Measurements from ENCODE around the gene DAZAP2. TPM values are rescaled to one million over a fixed set of nuclear protein-coding genes. Genes with fewer than 3 reads are reported as not detected.

The DAZAP2 gene
- total and polyA plus RNA-seq, 2 of the 13 experiments (the other 11 are each of a cell fraction or from before 2014, with no cell fraction given), result 64.5 to 222 TPM

DNA sequence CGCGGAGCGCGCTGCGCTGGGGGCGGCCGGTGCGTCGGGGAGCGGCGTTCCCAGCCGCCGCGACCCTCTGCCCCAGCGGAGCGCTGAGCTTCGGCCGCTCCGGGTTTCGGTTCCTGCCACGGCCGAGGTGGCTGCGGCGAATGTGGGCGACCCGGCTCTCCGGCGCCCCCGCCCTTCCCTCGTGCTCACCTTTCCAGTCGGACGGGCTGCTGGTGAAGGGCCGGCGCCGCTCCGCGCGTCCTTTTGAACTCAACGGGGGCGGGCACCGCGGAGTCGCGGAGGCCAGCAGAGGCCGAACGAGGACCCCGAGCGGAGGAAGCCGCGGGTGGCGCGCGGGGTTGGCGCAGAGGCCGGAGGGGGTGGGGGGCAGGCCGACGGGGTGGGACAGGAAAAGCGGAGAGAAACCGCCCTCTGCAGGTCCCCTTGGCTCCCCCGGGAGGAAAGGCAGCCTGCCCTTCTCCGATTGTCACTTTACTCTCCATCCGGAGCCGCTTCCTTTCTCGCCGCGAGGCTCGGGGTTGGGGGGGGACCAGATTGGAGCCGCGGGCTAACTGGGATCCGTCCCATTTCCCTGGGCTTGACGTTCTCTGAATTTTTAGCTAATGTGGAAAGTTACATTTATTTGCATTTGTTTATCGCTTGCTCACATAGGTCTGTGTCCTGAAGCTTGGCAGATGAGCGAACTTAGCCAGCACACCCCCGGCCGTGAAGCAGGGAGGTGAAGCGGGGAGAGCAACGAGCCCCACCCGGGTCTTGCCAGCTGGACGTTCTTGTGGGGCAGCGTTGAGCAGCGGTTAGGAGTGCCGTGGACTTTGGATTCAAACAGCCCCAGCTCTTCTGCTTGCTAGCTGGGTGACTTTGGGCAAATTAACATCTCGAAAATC, 31.7 kb downstream of the DAZAP2 start, which contains the start of gene SMAGP (continued):
- TF ChIP-seq ASH2L (IDR thresholded peaks at IDR 0.05; ENCODE audit: insufficient read length, low read depth, low read length) (peak; percentile 22), TOE1 (CRISPR knock-in tag; IDR thresholded peaks at IDR 0.05) (0 out of 2 replicates have a peak, but pooled peaks have one; percentile 45), ZNF792 (CRISPR knock-in tag; IDR thresholded peaks at IDR 0.05) (peak; percentile 17; the same call in 1 of the 2 replicates), ZNF563 (CRISPR knock-in tag; IDR thresholded peaks at IDR 0.05) (0 out of 2 replicates have a peak, but pooled peaks have one; percentile 20), XRCC5 (optimal IDR thresholded peaks at IDR 0.05; ENCODE audit: low read length) (no peak), ZNF569 (CRISPR knock-in tag; IDR thresholded peaks at IDR 0.05; ENCODE audit: borderline replicate concordance) (0 out of 2 replicates have a peak, but pooled peaks have one; percentile 31), PTBP1 (IDR thresholded peaks at IDR 0.05; ENCODE audit: low read depth, low read length, poor library complexity, severe bottlenecking) (no peak), HNF4G (IDR thresholded peaks at IDR 0.05; ENCODE audit: borderline replicate concordance, low read depth, low read length) (peak; percentile 66), HNF4G (CRISPR knock-in tag; IDR thresholded peaks at IDR 0.05; ENCODE audit: borderline replicate concordance, low read depth) (peak; percentile 42; the same call in 1 of the 2 replicates), RBFOX2 (IDR thresholded peaks at IDR 0.05; ENCODE audit: low read depth, low read length) (peak; percentile 74), ZNF557 (CRISPR knock-in tag; IDR thresholded peaks at IDR 0.05) (0 out of 2 replicates have a peak, but pooled peaks have one; percentile 10), SRSF1 (optimal IDR thresholded peaks at IDR 0.05; ENCODE audit: low read depth, low read length) (no peak)
- TF ChIP-seq, protein P1, sequence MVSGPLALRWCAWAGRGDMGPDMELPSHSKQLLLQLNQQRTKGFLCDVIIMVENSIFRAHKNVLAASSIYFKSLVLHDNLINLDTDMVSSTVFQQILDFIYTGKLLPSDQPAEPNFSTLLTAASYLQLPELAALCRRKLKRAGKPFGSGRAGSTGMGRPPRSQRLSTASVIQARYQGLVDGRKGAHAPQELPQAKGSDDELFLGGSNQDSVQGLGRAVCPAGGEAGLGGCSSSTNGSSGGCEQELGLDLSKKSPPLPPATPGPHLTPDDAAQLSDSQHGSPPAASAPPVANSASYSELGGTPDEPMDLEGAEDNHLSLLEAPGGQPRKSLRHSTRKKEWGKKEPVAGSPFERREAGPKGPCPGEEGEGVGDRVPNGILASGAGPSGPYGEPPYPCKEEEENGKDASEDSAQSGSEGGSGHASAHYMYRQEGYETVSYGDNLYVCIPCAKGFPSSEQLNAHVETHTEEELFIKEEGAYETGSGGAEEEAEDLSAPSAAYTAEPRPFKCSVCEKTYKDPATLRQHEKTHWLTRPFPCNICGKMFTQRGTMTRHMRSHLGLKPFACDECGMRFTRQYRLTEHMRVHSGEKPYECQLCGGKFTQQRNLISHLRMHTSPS (CRISPR knock-in tag; IDR thresholded peaks at IDR 0.05; ENCODE audit: low read depth), result no peak
- TF ChIP-seq, protein P2, sequence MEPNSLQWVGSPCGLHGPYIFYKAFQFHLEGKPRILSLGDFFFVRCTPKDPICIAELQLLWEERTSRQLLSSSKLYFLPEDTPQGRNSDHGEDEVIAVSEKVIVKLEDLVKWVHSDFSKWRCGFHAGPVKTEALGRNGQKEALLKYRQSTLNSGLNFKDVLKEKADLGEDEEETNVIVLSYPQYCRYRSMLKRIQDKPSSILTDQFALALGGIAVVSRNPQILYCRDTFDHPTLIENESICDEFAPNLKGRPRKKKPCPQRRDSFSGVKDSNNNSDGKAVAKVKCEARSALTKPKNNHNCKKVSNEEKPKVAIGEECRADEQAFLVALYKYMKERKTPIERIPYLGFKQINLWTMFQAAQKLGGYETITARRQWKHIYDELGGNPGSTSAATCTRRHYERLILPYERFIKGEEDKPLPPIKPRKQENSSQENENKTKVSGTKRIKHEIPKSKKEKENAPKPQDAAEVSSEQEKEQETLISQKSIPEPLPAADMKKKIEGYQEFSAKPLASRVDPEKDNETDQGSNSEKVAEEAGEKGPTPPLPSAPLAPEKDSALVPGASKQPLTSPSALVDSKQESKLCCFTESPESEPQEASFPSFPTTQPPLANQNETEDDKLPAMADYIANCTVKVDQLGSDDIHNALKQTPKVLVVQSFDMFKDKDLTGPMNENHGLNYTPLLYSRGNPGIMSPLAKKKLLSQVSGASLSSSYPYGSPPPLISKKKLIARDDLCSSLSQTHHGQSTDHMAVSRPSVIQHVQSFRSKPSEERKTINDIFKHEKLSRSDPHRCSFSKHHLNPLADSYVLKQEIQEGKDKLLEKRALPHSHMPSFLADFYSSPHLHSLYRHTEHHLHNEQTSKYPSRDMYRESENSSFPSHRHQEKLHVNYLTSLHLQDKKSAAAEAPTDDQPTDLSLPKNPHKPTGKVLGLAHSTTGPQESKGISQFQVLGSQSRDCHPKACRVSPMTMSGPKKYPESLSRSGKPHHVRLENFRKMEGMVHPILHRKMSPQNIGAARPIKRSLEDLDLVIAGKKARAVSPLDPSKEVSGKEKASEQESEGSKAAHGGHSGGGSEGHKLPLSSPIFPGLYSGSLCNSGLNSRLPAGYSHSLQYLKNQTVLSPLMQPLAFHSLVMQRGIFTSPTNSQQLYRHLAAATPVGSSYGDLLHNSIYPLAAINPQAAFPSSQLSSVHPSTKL (CRISPR knock-in tag; IDR thresholded peaks at IDR 0.05), result peak; percentile 50; the same call in 1 of the 2 replicates
- TF ChIP-seq, protein P3, sequence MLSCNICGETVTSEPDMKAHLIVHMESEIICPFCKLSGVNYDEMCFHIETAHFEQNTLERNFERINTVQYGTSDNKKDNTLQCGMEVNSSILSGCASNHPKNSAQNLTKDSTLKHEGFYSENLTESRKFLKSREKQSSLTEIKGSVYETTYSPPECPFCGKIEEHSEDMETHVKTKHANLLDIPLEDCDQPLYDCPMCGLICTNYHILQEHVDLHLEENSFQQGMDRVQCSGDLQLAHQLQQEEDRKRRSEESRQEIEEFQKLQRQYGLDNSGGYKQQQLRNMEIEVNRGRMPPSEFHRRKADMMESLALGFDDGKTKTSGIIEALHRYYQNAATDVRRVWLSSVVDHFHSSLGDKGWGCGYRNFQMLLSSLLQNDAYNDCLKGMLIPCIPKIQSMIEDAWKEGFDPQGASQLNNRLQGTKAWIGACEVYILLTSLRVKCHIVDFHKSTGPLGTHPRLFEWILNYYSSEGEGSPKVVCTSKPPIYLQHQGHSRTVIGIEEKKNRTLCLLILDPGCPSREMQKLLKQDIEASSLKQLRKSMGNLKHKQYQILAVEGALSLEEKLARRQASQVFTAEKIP (CRISPR knock-in tag; IDR thresholded peaks at IDR 0.05; ENCODE audit: borderline replicate concordance), result no peak
- TF ChIP-seq, protein P4, sequence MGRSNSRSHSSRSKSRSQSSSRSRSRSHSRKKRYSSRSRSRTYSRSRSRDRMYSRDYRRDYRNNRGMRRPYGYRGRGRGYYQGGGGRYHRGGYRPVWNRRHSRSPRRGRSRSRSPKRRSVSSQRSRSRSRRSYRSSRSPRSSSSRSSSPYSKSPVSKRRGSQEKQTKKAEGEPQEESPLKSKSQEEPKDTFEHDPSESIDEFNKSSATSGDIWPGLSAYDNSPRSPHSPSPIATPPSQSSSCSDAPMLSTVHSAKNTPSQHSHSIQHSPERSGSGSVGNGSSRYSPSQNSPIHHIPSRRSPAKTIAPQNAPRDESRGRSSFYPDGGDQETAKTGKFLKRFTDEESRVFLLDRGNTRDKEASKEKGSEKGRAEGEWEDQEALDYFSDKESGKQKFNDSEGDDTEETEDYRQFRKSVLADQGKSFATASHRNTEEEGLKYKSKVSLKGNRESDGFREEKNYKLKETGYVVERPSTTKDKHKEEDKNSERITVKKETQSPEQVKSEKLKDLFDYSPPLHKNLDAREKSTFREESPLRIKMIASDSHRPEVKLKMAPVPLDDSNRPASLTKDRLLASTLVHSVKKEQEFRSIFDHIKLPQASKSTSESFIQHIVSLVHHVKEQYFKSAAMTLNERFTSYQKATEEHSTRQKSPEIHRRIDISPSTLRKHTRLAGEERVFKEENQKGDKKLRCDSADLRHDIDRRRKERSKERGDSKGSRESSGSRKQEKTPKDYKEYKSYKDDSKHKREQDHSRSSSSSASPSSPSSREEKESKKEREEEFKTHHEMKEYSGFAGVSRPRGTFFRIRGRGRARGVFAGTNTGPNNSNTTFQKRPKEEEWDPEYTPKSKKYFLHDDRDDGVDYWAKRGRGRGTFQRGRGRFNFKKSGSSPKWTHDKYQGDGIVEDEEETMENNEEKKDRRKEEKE (IDR thresholded peaks at IDR 0.05), result no peak

Measured in HepG2 (cell line).